HepG2 (cell line): ENCODE measurements around the gene MTA1. TPM values are rescaled to one million over a fixed set of nuclear protein-coding genes. Genes with fewer than 3 reads are reported as not detected.

Experiments
- ATF1 ChIP-seq: IDR thresholded peaks from 2 replicates; pipeline ENCODE4 v1.6.1; 2016; ENCODE audit warnings: mild to moderate bottlenecking, control low read depth
- EZH2 ChIP-seq: conservative IDR thresholded peaks from 2 replicates; pipeline ENCODE4 v1.6.1; 2012; ENCODE audit warnings: mild to moderate bottlenecking, low read depth, low read length, moderate library complexity
- FOXC1 ChIP-seq: sonication (generic); formaldehyde crosslinking; IDR thresholded peaks from 2 replicates; pipeline ENCODE4 v1.8.0; 2022; ENCODE audit warnings: mild to moderate bottlenecking, missing genetic modification reagents, borderline replicate concordance
- HNRNPL ChIP-seq: fragments of 200-400 bp; formaldehyde crosslinking; IDR thresholded peaks from 2 replicates; pipeline ENCODE4 v1.6.1; 2017; ENCODE audit warnings: mild to moderate bottlenecking, low read depth, low read length
- MAF1 ChIP-seq: sonication (generic); formaldehyde crosslinking; IDR thresholded peaks from 2 replicates; pipeline ENCODE4 v1.5.0; 2020; ENCODE audit warnings: missing genetic modification reagents, borderline replicate concordance
- MBD4 ChIP-seq: IDR thresholded peaks from 2 replicates; pipeline ENCODE4 v1.6.1; 2012; ENCODE audit warnings: low read length, inconsistent platforms, borderline replicate concordance
- MYPOP ChIP-seq: sonication (generic); formaldehyde crosslinking; IDR thresholded peaks from 2 replicates; pipeline ENCODE4 v1.8.1; 2023; ENCODE audit warnings: mild to moderate bottlenecking, moderate library complexity, missing genetic modification reagents
- SNRNP70 ChIP-seq: fragments of 200-400 bp; formaldehyde crosslinking; IDR thresholded peaks from 2 replicates; pipeline ENCODE4 v1.6.1; 2017; ENCODE audit warnings: mild to moderate bottlenecking, low read depth, low read length, moderate library complexity
- TRIM24 ChIP-seq: sonication (generic); formaldehyde crosslinking; IDR thresholded peaks from 2 replicates; pipeline ENCODE4 v1.8.0; 2022; ENCODE audit warnings: mild to moderate bottlenecking, missing genetic modification reagents
- ZFX ChIP-seq: sonication (generic); formaldehyde crosslinking; IDR thresholded peaks from 2 replicates; pipeline ENCODE4 v1.4.0; 2020; ENCODE audit warnings: mild to moderate bottlenecking, low read depth, missing genetic modification reagents, moderate library complexity
- ZNF142 ChIP-seq: sonication (generic); formaldehyde crosslinking; IDR thresholded peaks from 2 replicates; pipeline ENCODE4 v1.4.0; 2020; ENCODE audit warnings: missing genetic modification reagents
- ZNF276 ChIP-seq: sonication (generic); formaldehyde crosslinking; IDR thresholded peaks from 2 replicates; pipeline ENCODE4 v1.4.0; 2020; ENCODE audit warnings: mild to moderate bottlenecking, low read depth, missing genetic modification reagents
- ZNF451 ChIP-seq: sonication (generic); formaldehyde crosslinking; IDR thresholded peaks from 2 replicates; pipeline ENCODE4 v1.5.0; 2020; ENCODE audit warnings: mild to moderate bottlenecking, missing genetic modification reagents
- ZNF558 ChIP-seq: sonication (generic); formaldehyde crosslinking; IDR thresholded peaks from 2 replicates; pipeline ENCODE4 v1.9.0; 2022; ENCODE audit warnings: mild to moderate bottlenecking, missing genetic modification reagents, borderline replicate concordance
- ZNF572 ChIP-seq: sonication (generic); formaldehyde crosslinking; IDR thresholded peaks from 2 replicates; pipeline ENCODE4 v1.5.1; 2020; ENCODE audit warnings: mild to moderate bottlenecking, missing genetic modification reagents
- ZNF619 ChIP-seq: sonication (generic); formaldehyde crosslinking; IDR thresholded peaks from 2 replicates; pipeline ENCODE4 v1.4.0; 2020; ENCODE audit warnings: mild to moderate bottlenecking, missing genetic modification reagents
- ZNF800 ChIP-seq: sonication (generic); formaldehyde crosslinking; IDR thresholded peaks from 2 replicates; pipeline ENCODE4 v1.4.0; 2020; ENCODE audit warnings: missing genetic modification reagents
- polyA plus RNA-seq, 8 experiments: library from polyadenylated mRNA; depleted of rRNA in 3 of 8; stranded (reverse) in 7 of 8; unstranded in 1 of 8; fragments of >200 nt; fragmentation: Illumina TruSeq in 4 of 8; extraction: Trizol in 4 of 8; gene quantifications; 2 replicates each; pipeline versions ENCODE4 v1.2.1 to v1.2.3, GENCODE V29; 2011 to 2016; ENCODE audit warnings: low read depth in 4 of 8, missing spikeins in 1 of 8, mixed read lengths in 1 of 8; ENCODE audit not compliant: insufficient read depth in 1 of 8
- total RNA-seq, 5 experiments: library from RNA; depleted of rRNA; stranded (reverse); fragments of >200 nt; fragmentation: Illumina TruSeq; extraction: Trizol; gene quantifications; 2 replicates each; pipeline ENCODE4 v1.2.3, GENCODE V29; 2016; ENCODE audit warnings: low read depth in 1 of 5

MTA1 gene
- total and polyA plus RNA-seq, 2 of the 13 experiments (the other 11 are each of a cell fraction or from before 2014, with no cell fraction given): 35.2 to 85.8 TPM

- TF ChIP-seq ZNF276 (CRISPR knock-in tag): peak; percentile 39; the same call in 1 of the 2 replicates
- TF ChIP-seq ZNF558 (CRISPR knock-in tag): no peak
- TF ChIP-seq HNRNPL: 0 out of 2 replicates have a peak, but pooled peaks have one; percentile 13
- TF ChIP-seq MBD4: no peak
- no peak for TF ChIP-seq SNRNP70
- TF ChIP-seq FOXC1 (CRISPR knock-in tag): no peak
- TF ChIP-seq ATF1 (CRISPR knock-in tag): no peak
- 0 out of 2 replicates have a peak, but pooled peaks have one; percentile 19 for TF ChIP-seq ZNF451 (CRISPR knock-in tag)
- no peak for TF ChIP-seq TRIM24 (CRISPR knock-in tag)
- TF ChIP-seq ZNF800: 0 out of 2 replicates have a peak, but pooled peaks have one; percentile 7
- TF ChIP-seq ZNF572 (CRISPR knock-in tag): 0 out of 2 replicates have a peak, but pooled peaks have one; percentile 33
- TF ChIP-seq MAF1: no peak
- 0 out of 2 replicates have a peak, but pooled peaks have one; percentile 20 for TF ChIP-seq MYPOP (CRISPR knock-in tag)
- TF ChIP-seq ZNF619 (CRISPR knock-in tag): no peak
- no peak for TF ChIP-seq ZNF142 (CRISPR knock-in tag)
- TF ChIP-seq ZFX (CRISPR knock-in tag): peak; percentile 64
- 0 out of 2 replicates have a peak, but pooled peaks have one; percentile 42 for TF ChIP-seq EZH2
Observed at GRCh38 chr14:105411017-105411941, 8.3 kb upstream of the MTA1 start (continued).
